Right renal cortex interstitium (tissue), 3 donors: ENCODE measurements around the gene FRMD3. TPM values are rescaled to one million over a fixed set of nuclear protein-coding genes. Genes with fewer than 3 reads are reported as not detected.
"Not testable (repeated sequence)": the region's sequence is repeated elsewhere in the genome, so short reads cannot be mapped to it uniquely, and the experiment has no call there.

Experiments
- DNase-seq, 3 donors: peaks; one replicate each; pipeline ENCODE4 v3.0.0-alpha.2; 2013; ENCODE audit warnings: low read depth in 3 of 3, low spot score in 2 of 3
- polyA plus RNA-seq, 3 donors: library from polyadenylated mRNA; unstranded; fragments of 120-200 nt; gene quantifications; one replicate each; pipeline ENCODE4 v1.2.1, GENCODE V29; 2013; ENCODE audit not compliant: insufficient read length in 3 of 3

Gene FRMD3
- polyA plus RNA-seq, 3 donors, result 22.8 to 27.0 (median 26.8) TPM

DNA sequence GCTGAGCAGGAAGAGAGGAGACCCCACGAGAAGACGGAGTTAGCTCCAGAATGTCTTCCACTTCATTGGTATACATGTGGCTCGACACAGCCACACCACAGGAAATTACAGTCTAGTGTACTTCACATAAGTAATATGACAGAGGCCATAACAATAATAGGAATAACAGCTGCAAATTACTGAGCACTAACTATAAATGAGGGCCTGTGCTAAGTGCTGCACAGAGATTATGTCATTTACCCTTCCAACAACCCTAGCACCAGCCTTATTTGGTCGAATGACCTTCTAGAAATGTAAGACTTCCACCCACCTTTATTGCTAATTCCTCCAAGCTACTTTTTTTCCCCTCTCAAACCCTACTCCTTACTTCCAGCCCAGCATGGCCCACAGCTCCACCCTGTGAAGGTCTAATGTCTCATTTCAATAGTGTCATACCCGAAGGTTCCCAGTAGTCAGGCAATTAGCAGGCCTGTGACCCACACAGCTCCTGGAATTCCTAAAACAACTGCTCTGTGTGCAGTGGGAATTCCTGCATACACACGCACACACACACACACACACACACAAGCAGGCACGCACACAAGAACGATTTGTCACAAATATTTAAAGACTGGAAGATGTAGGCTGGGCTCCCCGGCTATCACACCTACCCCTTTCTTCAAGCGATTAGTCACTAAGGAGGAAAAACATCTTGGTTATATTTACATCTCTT lies 134.5 kb downstream of the FRMD3 start:
- no peak for DNase-seq

- no peak for DNase-seq
Observed at GRCh38 chr9:83401328-83401900, 136.8 kb downstream of the FRMD3 start.

DNA sequence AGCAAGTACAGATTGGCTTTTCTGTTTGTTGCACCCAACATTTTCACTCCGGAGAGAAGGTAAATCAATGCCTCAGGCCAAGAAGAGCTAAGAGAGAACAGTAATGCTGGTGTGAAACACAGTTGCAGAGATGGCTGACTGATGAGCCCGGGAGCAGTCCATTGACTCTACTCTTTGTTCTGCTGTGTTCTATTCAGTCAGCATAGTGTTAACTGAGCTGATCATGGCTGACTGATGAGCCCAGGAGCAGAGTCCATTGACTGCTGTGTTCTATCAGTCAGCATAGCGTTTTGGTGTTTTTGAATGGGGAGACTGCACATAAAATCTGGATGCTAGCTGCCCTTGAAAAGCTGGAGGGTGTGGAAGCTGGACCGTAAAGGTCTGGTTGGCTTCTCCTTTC lies 141.4 kb downstream of the FRMD3 start:
- no peak for DNase-seq

DNA sequence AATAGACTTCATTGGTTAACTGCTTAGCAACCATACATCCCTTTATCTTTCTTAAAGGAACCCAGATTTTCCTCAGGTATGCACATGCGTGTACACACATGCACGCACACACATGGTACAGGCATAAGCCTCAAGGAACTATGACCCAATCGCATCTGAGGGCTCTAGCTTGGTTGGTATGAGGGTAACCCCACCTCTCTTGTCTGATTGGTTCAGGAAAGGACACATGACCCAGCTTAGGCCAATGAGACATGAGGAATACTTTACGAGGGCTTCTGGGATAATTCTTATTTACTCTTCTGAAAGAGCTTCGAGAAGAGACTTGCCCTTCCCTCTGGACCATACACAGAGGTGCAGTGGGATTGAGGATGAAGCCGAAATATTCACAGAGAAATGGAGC lies 141.9 kb downstream of the FRMD3 start:
- no peak for DNase-seq

DNA sequence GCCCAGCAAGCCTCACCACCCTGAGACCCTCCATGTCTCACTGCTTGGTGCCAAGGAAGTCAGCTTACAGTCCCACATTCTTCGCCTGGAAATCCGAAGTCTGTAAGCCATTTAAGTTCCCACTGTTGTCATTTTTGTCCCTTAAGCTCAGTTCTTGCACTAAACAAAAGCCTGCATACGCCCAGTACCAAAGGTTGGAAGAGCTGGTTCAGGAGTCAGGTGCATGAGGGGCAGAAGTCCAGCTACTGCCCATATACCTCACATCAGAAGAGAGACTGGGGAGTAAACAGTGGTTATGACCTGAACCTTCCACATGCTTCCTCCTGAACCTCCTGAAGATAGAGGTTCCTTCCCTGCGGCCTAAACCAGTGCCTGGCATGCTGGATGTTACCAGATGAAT lies 146.0 kb downstream of the FRMD3 start:
- DNase-seq, result no peak

DNA sequence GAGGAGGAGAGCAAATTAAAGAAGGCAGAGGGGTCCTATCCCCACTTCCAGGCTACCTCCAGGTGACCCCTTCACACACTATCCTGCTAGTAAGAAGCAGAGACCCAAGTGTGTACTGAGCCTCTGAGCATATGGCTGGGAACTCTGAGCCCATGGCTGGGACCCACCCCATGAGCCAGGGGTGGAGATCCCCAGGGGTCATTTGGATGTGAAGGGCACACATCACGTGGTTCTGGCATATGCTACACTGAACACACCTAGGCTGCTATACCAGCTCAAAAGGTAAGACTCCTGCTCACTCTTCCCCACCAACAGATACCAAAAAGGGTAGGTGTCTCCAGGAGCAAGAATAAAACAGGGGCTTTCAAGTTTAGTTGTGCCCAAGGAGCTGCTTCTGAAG lies 149.9 kb downstream of the FRMD3 start:
- DNase-seq, result no peak

DNA sequence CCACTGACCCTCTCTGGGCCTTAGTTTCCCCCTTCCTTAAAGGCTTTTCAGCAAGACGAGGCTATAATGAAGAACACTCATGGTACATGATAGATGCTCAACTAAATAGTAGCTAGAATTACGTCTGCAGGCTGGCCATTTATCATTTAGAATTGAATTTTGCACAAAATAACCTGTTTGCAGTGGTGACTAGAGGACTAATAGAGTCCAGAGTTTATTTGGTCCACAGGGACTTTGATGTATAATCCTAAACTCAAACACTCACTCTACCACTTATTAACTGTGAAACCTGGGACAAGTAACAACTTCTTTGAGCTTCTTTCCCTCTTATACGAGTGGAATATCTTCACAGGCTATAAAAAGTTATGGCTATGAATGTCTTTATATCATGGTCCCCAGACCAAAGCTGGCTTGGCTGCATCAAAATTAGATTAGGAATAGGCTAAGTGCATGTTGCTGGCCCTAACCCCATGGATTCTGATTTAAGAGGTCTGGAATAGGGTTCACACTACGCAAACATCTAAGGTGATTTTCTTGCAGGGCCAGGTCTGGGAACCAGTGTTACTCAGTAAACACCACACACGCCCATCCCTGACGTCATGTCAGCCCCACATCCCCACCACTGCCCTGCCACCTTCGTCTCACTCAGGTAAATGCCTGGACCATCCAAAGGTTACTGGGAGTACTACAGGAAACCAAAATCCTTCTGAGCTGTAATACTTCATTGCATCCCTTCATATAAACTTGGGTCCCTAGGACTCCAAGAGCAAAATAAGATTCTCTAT lies 150.6 kb downstream of the FRMD3 start:
- no peak for DNase-seq

- DNase-seq, result no peak
Observed at GRCh38 chr9:83385317-83385716, 152.9 kb downstream of the FRMD3 start.

DNA sequence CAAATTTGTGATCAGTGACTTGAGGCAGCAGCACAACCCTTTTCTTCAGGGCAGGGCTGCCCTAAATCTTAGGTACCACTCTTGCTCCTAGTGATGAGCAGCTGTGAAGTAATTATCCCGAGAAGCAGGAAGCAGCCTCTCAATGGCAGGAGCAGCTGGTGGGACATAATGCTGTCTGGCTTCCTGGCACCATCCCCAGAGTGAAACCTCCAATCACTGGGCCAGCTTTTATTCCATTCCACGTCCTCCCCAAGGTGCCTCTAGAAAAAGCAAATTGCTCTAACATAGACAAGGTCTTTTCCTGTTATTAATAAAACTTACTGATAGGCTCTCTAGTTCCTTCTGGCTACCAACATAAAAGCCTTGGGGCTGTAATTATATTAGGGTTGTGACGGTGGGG lies 154.0 kb downstream of the FRMD3 start:
- DNase-seq, result no peak

- DNase-seq, result no peak
Observed at GRCh38 chr9:83383034-83383433, 155.2 kb downstream of the FRMD3 start.

GRCh38 chr9:83382421-83382820 lies 155.8 kb downstream of the FRMD3 start:
- DNase-seq, result no peak

GRCh38 chr9:83379045-83379444 lies 159.2 kb downstream of the FRMD3 start:
- no peak for DNase-seq

GRCh38 chr9:83372957-83373356 lies 165.2 kb downstream of the FRMD3 start:
- DNase-seq, result no peak

DNA sequence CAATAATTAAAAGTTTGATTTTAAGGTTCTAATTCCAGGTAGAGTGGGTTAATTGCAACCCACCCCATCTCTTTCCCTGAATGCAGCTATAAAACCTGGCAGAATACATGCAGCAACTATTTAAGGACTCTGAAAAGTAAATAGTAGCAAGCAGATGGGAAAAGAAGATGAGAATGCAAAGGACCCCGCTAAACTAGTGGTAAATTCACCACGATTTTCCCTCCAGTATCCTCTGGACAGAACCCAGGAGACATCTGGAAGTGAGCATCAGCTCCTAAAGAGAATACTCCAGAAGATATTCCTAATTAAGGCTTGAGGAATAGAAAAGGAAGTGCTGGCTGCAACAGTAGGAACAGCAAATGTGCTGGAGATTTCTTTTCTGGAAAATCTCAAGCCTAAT lies 170.9 kb downstream of the FRMD3 start:
- no peak for DNase-seq

- no peak for DNase-seq
Observed at GRCh38 chr9:83362341-83362995, 175.7 kb downstream of the FRMD3 start.

- DNase-seq, result no peak
Observed at GRCh38 chr9:83359039-83359438, 179.2 kb downstream of the FRMD3 start.

DNA sequence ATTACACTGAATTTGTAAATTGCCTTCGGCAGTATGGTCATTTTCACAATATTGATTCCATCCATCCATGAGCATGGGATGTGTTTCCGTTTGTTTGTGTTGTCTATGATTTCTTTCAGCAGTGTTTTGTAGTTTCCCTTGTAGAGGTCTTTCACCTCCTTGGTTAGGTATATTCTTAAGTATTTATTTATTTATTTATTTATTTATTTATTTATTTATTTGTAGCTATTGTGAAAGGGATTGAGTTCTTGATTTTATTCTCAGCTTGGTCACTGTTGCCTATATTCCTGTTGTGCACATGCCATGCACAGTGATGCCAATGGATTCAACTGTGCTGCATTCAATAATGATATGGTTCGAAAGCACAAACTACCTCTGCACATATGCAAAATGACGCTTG lies 179.7 kb downstream of the FRMD3 start:
- DNase-seq, result not testable (repeated sequence)

GRCh38 chr9:83355729-83356151 lies 182.5 kb downstream of the FRMD3 start:
- no peak for DNase-seq

GRCh38 chr9:83355024-83355444 lies 183.2 kb downstream of the FRMD3 start:
- no peak for DNase-seq

- no peak for DNase-seq
Observed at GRCh38 chr9:83349031-83349430, 189.2 kb downstream of the FRMD3 start.

GRCh38 chr9:83346655-83347420 lies 191.4 kb downstream of the FRMD3 start:
- DNase-seq, result no peak
